GM12878 (cell line): ENCODE results near the gene ITGBL1. TPM values are rescaled to one million over a fixed set of nuclear protein-coding genes. Genes with fewer than 3 reads are reported as not detected.

Experiments
- ATAC-seq: fragments of 200-7000 bp; cut with Tn5 transposase; 3 replicates; pipeline ENCODE4 v1.9.1; 2020; ENCODE audit warnings: mild to moderate bottlenecking, moderate library complexity
- BruUV-seq: library from RNA; stranded (reverse); fragments of 400-500 nt; replicated peaks from 2 replicates; lab custom pipeline; 2021; lab: Mats Ljungman, UMichigan
- CTCF ChIA-PET: fragments of 300-600 bp; sonication (Branson Sonifier 250); formaldehyde crosslinking; extraction: SDS; loops from one replicate; lab custom pipeline; 2021; ENCODE audit warnings: inconsistent platforms; lab: Yijun Ruan, JAX
- POLR2A ChIA-PET: fragments of 350-600 bp; formaldehyde crosslinking; extraction: SDS; loops from one replicate; lab custom pipeline; 2021; ENCODE audit warnings: inconsistent platforms; lab: Charles Lee
- RAD21 ChIA-PET: fragments of 300-600 bp; sonication (Branson Sonifier 250); formaldehyde crosslinking; loops from one replicate; lab custom pipeline; 2023; ENCODE audit warnings: antibody characterized with exemption; ENCODE audit not compliant: unreplicated experiment; lab: Charles Lee
- SMC1A ChIA-PET: fragments of 300-600 bp; sonication (Branson Sonifier 250); formaldehyde crosslinking; loops from one replicate; lab custom pipeline; 2023; ENCODE audit not compliant: unreplicated experiment, uncharacterized antibody; lab: Charles Lee
- DNase-seq: peaks from one replicate; pipeline ENCODE4 v3.0.0-alpha.2; 2011; ENCODE audit warnings: low read depth, low spot score
- FAIRE-seq: peaks from 3 replicates; lab custom pipeline; 2011; peaks lifted over from hg19 to GRCh38; lab: Jason Lieb, UNC
- H2AFZ ChIP-seq: 2 replicates; pipeline ENCODE4 v1.6.0; 2011; ENCODE audit warnings: low read depth, low read length, control low read depth; ENCODE audit not compliant: control insufficient read depth
- H3K27ac ChIP-seq: 2 replicates; pipeline ENCODE4 v1.5.1; 2011; ENCODE audit warnings: control low read depth; ENCODE audit not compliant: control insufficient read depth, insufficient read depth
- H3K27me3 ChIP-seq, 2 experiments: replicated peaks in 1 of 2; 2 replicates each; pipeline versions ENCODE4 v1.6.0 to v1.6.1; 2011; ENCODE audit warnings: low read length in 1 of 2; ENCODE audit not compliant: control insufficient read depth in 2 of 2, insufficient read depth in 2 of 2
- H3K36me3 ChIP-seq, 2 experiments: 2 replicates each; pipeline ENCODE4 v1.5.1; 2011; ENCODE audit warnings: low read length in 1 of 2; ENCODE audit not compliant: control insufficient read depth in 2 of 2, insufficient read depth in 2 of 2
- H3K4me1 ChIP-seq: 2 replicates; pipeline ENCODE4 v1.6.1; 2011; ENCODE audit warnings: mild to moderate bottlenecking, low read length, moderate library complexity, mixed read lengths; ENCODE audit not compliant: control insufficient read depth, insufficient read depth
- H3K4me2 ChIP-seq: 2 replicates; pipeline ENCODE4 v1.6.0; 2011; ENCODE audit warnings: control low read depth; ENCODE audit not compliant: control insufficient read depth, insufficient read depth
- H3K4me3 ChIP-seq: fragments of 200-600 bp; sonication (generic); 2 replicates; pipeline ENCODE4 v1.5.1; 2016
- H3K79me2 ChIP-seq: 2 replicates; pipeline ENCODE4 v1.6.0; 2011; ENCODE audit warnings: low read length; ENCODE audit not compliant: control insufficient read depth, insufficient read depth
- H3K9ac ChIP-seq: 2 replicates; pipeline ENCODE4 v1.8.0; 2011; ENCODE audit warnings: low read length, control low read depth, mixed read lengths; ENCODE audit not compliant: control insufficient read depth, insufficient read depth
- H3K9me3 ChIP-seq: replicated peaks from 3 replicates; pipeline ENCODE4 v1.5.1; 2011; ENCODE audit warnings: mild to moderate bottlenecking, low read length; ENCODE audit not compliant: control insufficient read depth, insufficient read depth
- H4K20me1 ChIP-seq: 2 replicates; pipeline ENCODE4 v1.6.0; 2011; ENCODE audit not compliant: control insufficient read depth, insufficient read depth
- ATF7 ChIP-seq: fragments of 450-650 bp; IDR thresholded peaks from 2 replicates; pipeline ENCODE4 v1.6.1; 2016; ENCODE audit warnings: low read depth, mild to moderate bottlenecking
- BHLHE40 ChIP-seq, 2 experiments: fragments of 450-650 bp in 1 of 2; IDR thresholded peaks; 2 replicates each; pipeline ENCODE4 v1.6.1; 2011 to 2017; ENCODE audit warnings: low read depth in 2 of 2, borderline replicate concordance in 1 of 2, improper control_type of control experiment in 1 of 2, low read length in 1 of 2, mild to moderate bottlenecking in 1 of 2
- CBX3 ChIP-seq: fragments of 200-600 bp; sonication (generic); IDR thresholded peaks from 2 replicates; pipeline ENCODE4 v1.6.1; 2016; ENCODE audit warnings: low read depth, borderline replicate concordance
- EED ChIP-seq: sonication (generic); IDR thresholded peaks from 2 replicates; pipeline ENCODE4 v1.6.1; 2016; ENCODE audit warnings: antibody characterized with exemption, low read depth
- FOXK2 ChIP-seq: fragments of 450-650 bp; IDR thresholded peaks from 2 replicates; pipeline ENCODE4 v1.6.1; 2017; ENCODE audit warnings: mild to moderate bottlenecking, moderate library complexity
- IRF4 ChIP-seq: IDR thresholded peaks from 2 replicates; pipeline ENCODE4 v1.6.1; 2011; ENCODE audit warnings: low read depth, low read length
- JUNB ChIP-seq: IDR thresholded peaks from 2 replicates; pipeline ENCODE4 v1.6.1; 2016; ENCODE audit warnings: antibody characterized with exemption, mild to moderate bottlenecking
- MXI1 ChIP-seq: fragments of 150-350 bp; IDR thresholded peaks from 2 replicates; pipeline ENCODE4 v1.6.1; 2011; ENCODE audit warnings: low read depth, mild to moderate bottlenecking, inconsistent platforms, low read length, improper control_type of control experiment
- RUNX3 ChIP-seq: IDR thresholded peaks from 2 replicates; pipeline ENCODE4 v1.6.1; 2012; ENCODE audit warnings: low read length, inconsistent platforms
- SREBF2 ChIP-seq: IDR thresholded peaks from 2 replicates; pipeline ENCODE4 v1.6.1; 2012; ENCODE audit warnings: mild to moderate bottlenecking, low read length
- SUZ12 ChIP-seq: fragments of 200-600 bp; sonication (generic); IDR thresholded peaks from one replicate; pipeline ENCODE4 v1.6.1; 2018; ENCODE audit warnings: antibody characterized with exemption, mild to moderate bottlenecking; ENCODE audit not compliant: unreplicated experiment
- WGBS: methylation state at CpG from one replicate; pipeline ENCODE4 v1.1.6; 2016; ENCODE audit warnings: low lambda C conversion rate; ENCODE audit not compliant: insufficient replicate concordance, insufficient coverage; ENCODE audit errors: missing lambda C conversion rate; 5-methylcytosine and 5-hydroxymethylcytosine counted together
- in situ Hi-C: fragments of 300-500 bp; cut with MboI; formaldehyde crosslinking; loops from 9 replicates; pipeline ENCODE4 v1.14.3; 2018; ENCODE audit warnings: mixed read lengths
- intact Hi-C: fragments of 100-400 bp; cut with micrococcal nuclease; formaldehyde crosslinking; loops from one replicate; pipeline ENCODE4 v1.14.2; 2022; ENCODE audit not compliant: unreplicated experiment
- polyA plus RNA-seq, 11 experiments: library from polyadenylated mRNA; depleted of rRNA in 4 of 11; unstranded in 6 of 11; stranded (reverse) in 5 of 11; fragments of >200 nt; fragmentation: Nextera tagmentation in 4 of 11; fragmentation: Illumina TruSeq in 1 of 11; extraction: Ambion mirVana in 4 of 11; extraction: Trizol in 1 of 11; gene quantifications; 1 replicate in 1 of 11; 2 replicates in 10 of 11; pipeline versions ENCODE4 v1.2.1 to v1.2.3, GENCODE V29; 2011 to 2016; ENCODE audit warnings: inconsistent platforms in 2 of 11, missing spikeins in 2 of 11, low read depth in 1 of 11
- total RNA-seq, 4 experiments: library from RNA; depleted of rRNA in 3 of 4; stranded (reverse); fragments of >200 nt in 3 of 4; fragmentation: Illumina TruSeq in 1 of 4; extraction: Trizol in 1 of 4; gene quantifications; 2 replicates each; pipeline versions ENCODE4 v1.2.1 to v1.2.3, GENCODE V29; 2013 to 2021
- TF ChIP-seq, protein P1 (sequence below): fragments of 450-650 bp; IDR thresholded peaks from 2 replicates; pipeline ENCODE4 v1.6.1; 2014; ENCODE audit warnings: mild to moderate bottlenecking
- TF ChIP-seq, protein P2 (sequence below): fragments of 450-650 bp; IDR thresholded peaks from 2 replicates; pipeline ENCODE4 v1.6.1; 2018; ENCODE audit warnings: mild to moderate bottlenecking, low read depth, moderate library complexity; ENCODE audit not compliant: partially characterized antibody
- TF ChIP-seq, protein P3 (sequence below): fragments of 450-650 bp; IDR thresholded peaks from 2 replicates; pipeline ENCODE4 v1.6.1; 2017; ENCODE audit warnings: mild to moderate bottlenecking, moderate library complexity

Gene ITGBL1
- total and polyA plus RNA-seq, 10 of the 15 experiments (the other 5 are each of a cell fraction or from before 2014, with no cell fraction given) = 0.17 to 2.8 (median 0.28) TPM; not detected in 3

DNA sequence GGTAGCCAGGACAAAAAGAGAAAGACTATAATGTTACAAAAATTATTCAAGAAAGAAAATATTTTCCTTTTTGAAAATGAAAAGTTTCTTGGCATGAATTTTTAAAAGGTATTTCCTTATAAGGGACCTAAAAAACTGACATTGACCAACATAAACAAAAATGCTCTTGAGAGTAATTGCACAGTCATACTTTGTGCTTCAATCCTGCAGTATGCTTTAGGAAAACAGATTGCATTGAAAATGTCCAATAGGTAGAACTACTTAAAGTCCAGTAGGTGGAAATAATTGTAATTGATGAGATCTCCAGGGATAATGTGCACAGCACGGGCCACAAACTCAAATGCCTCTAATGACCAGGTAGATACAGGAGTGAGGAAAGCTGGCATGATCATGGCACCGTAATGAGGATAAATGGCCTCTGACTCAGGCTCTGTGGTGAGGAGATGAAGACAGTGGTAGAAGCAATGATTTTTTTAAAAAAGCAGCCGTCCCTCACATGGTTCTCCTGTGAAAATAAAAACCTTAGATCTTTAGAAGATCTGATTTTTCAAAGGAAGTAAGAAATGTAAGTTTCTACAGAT, 278.0 kb downstream of the ITGBL1 start:
- Histone ChIP-seq H4K20me1 (no peaks in the 10 kb centered on the region), H3K4me3 (no peak overlapping the region), H3K4me1 (no peaks in the 10 kb centered on the region), H3K27me3 (no peaks in the 10 kb centered on the region), H3K4me2 (no peak overlapping the region), H3K9me3 (no peaks in the 10 kb centered on the region), H2AFZ (no peak overlapping the region), H3K27ac (no peak overlapping the region), H3K36me3 (no peaks in the 10 kb centered on the region), H3K9ac (no peak overlapping the region), H3K79me2 (no peaks in the 10 kb centered on the region)
- TF ChIP-seq IRF4 = no peak
- no peak for TF ChIP-seq EED
- TF ChIP-seq CBX3 = no peak
- TF ChIP-seq SREBF2 = no peak
- TF ChIP-seq FOXK2 = no peak
- no peak for TF ChIP-seq ATF7
- TF ChIP-seq SUZ12 = no peak
- TF ChIP-seq JUNB = no peak
- TF ChIP-seq, protein P1, sequence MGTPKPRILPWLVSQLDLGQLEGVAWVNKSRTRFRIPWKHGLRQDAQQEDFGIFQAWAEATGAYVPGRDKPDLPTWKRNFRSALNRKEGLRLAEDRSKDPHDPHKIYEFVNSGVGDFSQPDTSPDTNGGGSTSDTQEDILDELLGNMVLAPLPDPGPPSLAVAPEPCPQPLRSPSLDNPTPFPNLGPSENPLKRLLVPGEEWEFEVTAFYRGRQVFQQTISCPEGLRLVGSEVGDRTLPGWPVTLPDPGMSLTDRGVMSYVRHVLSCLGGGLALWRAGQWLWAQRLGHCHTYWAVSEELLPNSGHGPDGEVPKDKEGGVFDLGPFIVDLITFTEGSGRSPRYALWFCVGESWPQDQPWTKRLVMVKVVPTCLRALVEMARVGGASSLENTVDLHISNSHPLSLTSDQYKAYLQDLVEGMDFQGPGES = no peak
- no peak for TF ChIP-seq BHLHE40 (IDR thresholded peaks at IDR 0.05; ENCODE audit: borderline replicate concordance in 1 of 2, low read depth in 2 of 2, low read length in 1 of 2)
- TF ChIP-seq RUNX3 = no peak
- TF ChIP-seq MXI1 = no peak
- TF ChIP-seq, protein P2, sequence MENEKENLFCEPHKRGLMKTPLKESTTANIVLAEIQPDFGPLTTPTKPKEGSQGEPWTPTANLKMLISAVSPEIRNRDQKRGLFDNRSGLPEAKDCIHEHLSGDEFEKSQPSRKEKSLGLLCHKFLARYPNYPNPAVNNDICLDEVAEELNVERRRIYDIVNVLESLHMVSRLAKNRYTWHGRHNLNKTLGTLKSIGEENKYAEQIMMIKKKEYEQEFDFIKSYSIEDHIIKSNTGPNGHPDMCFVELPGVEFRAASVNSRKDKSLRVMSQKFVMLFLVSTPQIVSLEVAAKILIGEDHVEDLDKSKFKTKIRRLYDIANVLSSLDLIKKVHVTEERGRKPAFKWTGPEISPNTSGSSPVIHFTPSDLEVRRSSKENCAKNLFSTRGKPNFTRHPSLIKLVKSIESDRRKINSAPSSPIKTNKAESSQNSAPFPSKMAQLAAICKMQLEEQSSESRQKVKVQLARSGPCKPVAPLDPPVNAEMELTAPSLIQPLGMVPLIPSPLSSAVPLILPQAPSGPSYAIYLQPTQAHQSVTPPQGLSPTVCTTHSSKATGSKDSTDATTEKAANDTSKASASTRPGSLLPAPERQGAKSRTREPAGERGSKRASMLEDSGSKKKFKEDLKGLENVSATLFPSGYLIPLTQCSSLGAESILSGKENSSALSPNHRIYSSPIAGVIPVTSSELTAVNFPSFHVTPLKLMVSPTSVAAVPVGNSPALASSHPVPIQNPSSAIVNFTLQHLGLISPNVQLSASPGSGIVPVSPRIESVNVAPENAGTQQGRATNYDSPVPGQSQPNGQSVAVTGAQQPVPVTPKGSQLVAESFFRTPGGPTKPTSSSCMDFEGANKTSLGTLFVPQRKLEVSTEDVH = no peak
- TF ChIP-seq, protein P3, sequence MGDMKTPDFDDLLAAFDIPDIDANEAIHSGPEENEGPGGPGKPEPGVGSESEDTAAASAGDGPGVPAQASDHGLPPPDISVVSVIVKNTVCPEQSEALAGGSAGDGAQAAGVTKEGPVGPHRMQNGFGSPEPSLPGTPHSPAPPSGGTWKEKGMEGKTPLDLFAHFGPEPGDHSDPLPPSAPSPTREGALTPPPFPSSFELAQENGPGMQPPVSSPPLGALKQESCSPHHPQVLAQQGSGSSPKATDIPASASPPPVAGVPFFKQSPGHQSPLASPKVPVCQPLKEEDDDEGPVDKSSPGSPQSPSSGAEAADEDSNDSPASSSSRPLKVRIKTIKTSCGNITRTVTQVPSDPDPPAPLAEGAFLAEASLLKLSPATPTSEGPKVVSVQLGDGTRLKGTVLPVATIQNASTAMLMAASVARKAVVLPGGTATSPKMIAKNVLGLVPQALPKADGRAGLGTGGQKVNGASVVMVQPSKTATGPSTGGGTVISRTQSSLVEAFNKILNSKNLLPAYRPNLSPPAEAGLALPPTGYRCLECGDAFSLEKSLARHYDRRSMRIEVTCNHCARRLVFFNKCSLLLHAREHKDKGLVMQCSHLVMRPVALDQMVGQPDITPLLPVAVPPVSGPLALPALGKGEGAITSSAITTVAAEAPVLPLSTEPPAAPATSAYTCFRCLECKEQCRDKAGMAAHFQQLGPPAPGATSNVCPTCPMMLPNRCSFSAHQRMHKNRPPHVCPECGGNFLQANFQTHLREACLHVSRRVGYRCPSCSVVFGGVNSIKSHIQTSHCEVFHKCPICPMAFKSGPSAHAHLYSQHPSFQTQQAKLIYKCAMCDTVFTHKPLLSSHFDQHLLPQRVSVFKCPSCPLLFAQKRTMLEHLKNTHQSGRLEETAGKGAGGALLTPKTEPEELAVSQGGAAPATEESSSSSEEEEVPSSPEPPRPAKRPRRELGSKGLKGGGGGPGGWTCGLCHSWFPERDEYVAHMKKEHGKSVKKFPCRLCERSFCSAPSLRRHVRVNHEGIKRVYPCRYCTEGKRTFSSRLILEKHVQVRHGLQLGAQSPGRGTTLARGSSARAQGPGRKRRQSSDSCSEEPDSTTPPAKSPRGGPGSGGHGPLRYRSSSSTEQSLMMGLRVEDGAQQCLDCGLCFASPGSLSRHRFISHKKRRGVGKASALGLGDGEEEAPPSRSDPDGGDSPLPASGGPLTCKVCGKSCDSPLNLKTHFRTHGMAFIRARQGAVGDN = no peak
- SMC1A ChIA-PET = interaction anchor here (1.2 kb wide), 1 partner anchor 23 kb away, joined by 3 read pairs; no protein-coding TSS in a partner anchor
- in situ Hi-C loops (no loop called here), intact Hi-C loops (no loop called here)
- DNase-seq (no peak), ATAC-seq (no peak), FAIRE-seq (no peak)
- WGBS = 3% methylated on average over 3 of the region's 3 CpGs
- RAD21 ChIA-PET = no interaction called here
- BruUV-seq = no TSS peak
- CTCF ChIA-PET = no interaction called here
- POLR2A ChIA-PET = no interaction called here
